Measurements from ENCODE around the gene IL17RB.

The IL17RB gene, protein sequence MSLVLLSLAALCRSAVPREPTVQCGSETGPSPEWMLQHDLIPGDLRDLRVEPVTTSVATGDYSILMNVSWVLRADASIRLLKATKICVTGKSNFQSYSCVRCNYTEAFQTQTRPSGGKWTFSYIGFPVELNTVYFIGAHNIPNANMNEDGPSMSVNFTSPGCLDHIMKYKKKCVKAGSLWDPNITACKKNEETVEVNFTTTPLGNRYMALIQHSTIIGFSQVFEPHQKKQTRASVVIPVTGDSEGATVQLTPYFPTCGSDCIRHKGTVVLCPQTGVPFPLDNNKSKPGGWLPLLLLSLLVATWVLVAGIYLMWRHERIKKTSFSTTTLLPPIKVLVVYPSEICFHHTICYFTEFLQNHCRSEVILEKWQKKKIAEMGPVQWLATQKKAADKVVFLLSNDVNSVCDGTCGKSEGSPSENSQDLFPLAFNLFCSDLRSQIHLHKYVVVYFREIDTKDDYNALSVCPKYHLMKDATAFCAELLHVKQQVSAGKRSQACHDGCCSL

DNA sequence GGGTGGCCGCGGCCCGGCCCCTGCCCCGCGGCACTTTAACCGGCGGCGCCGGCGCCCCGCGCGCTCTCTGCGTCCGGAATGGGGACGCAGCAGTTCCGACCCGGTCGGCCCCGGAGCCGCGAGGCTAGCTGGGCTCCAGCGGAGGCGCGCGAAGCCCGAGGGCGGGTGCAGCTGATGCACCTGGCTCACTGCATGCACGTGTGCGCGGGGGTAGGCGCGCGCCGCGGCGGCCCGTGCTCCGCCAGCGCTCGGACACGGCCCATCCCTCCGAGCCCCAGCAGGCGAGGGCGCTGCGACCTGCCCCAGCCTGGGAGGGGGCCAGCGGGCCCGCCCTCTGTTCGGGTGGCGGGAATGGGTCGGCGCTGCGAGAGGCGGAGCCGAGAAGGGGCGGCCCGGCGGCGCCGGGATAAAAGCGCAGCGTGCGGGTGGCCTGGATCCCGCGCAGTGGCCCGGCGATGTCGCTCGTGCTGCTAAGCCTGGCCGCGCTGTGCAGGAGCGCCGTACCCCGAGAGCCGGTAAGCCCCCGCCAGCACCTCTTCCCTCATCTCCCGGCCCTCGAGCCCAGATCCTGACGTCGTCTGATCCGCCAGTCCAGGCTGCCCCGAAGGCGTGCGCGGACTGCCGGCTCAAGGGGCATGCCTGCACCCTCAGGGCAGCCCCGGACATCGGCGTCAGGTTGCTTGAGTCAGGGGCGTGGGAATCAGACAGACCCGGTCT is at the start of gene IL17RB, which contains the start of gene CHDH:
Gene IL17RB, plus strand, starts transcription at position 435 of the 717 bp plus-strand sequence. Its CDS starts 21 bp downstream, at position 456.
Gene CHDH, minus strand, starts transcription at position 286 of the 717 bp plus-strand sequence. CDS start 22,411 bp downstream, outside the sequence.
- peak; percentile 74 for DNase-seq (ENCODE audit: low spot score)

DNA sequence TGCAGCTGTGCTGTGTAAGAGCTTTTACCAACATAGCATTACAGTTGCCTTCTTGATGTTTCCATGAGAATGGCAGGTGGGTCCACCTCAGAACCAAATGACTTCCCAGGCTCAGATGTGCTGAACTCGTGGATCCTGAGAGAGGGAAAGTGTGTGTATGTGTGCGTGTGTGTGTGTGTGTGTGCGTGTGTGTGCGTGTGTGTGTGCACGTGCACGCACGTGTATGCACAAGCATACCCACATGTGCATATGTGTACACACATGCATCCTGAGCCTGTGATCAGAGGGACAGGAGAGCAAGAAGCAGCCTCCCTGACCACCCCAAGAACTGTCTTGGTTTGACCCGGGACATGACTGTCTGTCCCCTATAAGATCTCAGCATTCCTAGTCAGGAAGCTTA is 48.2 kb upstream of the IL17RB start:
- DNase-seq (ENCODE audit: low spot score) = no peak

DNA sequence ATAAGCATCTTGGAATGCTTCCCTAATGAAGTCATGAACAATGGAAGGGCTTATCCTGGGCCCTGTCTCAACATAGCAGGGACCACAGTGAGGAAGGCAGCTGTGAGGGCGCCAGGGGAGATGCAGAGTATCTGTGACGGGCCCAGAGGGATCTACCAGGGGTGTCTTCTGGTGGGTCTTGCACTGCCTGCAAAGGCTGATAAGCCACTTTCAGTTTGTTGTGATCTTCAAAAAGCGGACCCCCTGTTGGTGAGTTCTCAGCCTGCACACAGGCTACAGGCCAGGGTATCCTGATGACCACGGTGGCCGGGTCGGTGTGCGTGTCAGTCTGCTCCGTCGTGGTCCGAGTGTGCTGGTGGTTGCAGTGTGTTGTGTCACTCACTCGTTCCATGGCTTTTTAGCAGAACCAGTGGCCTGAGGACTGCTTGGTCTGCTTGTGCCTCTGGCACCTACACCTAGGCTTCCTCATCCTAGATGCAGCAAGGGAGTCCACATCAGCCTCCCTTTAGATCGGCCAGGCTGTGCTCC is 47.0 kb upstream of the IL17RB start:
- no peak for DNase-seq (ENCODE audit: low spot score)

DNA sequence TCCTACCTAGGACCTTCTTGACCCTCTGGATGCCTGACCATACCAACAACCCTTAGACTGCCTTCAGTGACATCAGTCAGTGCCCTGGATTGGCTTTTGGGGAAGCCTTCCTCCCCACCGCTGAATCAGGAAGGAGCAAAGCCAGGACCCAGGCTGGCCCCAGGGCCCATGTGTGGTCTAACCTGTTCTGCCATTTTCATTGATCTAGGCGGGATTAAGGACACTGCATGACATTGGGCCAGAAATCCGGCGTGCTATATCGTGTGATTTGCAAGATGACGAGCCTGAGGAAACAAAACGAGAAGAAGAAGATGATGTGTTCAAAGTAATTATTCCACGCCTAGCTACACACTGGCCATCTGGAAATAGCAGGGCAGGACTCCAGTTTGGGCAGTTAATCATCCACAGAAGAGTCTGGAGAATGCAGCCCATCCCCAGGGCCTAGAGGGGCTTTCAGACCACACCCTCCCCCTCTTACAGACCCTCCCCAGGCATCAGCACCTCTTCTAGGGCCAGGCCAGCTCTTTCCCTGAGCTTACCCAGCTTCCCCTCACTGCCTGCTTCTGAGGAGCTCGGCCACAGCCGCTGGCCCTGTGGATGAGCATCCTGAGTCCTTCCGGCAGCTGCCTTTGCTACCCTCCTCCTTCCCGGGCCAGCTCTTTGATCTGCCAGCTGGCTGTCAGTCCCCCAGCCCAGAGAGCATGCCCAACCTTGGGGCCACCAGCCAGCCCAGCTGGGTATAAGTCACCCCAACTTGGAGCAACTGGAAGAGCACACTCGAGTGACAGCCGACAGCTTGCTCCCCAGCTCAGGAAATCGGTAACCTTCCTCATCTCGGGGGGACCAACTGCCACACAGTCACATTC is 46.1 kb upstream of the IL17RB start:
- DNase-seq (ENCODE audit: low spot score) = no peak

DNA sequence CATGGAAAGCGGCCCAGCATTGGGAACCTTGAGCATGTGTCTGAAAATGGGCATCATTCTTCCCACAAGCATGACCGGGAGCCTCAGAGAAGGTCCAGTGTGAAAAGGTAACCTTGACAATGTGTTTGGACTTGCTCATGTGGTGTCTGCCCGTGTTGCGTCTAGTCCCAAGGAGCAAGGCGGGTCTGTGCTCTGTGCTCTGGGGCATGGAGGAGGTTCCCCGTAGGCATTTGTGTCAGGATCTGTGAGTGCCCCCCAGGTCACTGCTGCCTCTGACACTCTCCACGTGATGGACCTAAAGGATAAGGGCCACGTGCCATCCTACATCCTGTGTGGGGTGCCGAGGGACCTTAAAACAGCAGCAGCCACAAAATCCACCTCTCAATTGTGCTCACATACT is 45.0 kb upstream of the IL17RB start:
- no peak for DNase-seq (ENCODE audit: low spot score)

DNA sequence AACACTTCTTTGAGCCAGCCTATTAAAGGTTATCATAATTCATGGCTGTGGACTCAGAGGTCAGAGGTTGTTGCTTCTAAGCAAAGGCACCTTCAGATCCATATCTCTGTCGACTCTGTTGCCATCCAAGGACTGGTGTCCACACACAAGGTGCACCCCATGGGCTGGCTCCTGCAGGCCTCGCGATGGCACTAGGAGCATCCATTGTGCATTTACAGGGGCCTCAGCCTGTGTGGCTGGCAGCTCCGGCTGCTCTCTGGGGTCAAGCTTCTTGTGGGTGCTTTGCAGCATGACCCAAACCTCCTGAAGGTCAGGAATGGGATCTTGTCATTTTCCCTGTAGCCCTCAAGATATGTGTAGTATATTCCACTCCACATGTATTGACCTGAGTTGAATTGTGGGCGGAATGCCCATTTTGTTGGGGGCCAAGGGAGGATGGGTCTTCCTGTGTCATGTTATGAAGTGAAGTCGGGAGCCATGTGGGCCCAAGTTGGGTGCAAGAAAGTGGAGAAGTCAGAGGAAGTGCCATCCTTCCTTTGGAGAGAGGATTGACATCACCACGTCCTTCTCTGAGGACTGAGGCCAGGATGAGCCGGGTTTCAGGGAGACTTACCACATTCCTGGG is 44.0 kb upstream of the IL17RB start:
- DNase-seq (ENCODE audit: low spot score) = no peak

DNA sequence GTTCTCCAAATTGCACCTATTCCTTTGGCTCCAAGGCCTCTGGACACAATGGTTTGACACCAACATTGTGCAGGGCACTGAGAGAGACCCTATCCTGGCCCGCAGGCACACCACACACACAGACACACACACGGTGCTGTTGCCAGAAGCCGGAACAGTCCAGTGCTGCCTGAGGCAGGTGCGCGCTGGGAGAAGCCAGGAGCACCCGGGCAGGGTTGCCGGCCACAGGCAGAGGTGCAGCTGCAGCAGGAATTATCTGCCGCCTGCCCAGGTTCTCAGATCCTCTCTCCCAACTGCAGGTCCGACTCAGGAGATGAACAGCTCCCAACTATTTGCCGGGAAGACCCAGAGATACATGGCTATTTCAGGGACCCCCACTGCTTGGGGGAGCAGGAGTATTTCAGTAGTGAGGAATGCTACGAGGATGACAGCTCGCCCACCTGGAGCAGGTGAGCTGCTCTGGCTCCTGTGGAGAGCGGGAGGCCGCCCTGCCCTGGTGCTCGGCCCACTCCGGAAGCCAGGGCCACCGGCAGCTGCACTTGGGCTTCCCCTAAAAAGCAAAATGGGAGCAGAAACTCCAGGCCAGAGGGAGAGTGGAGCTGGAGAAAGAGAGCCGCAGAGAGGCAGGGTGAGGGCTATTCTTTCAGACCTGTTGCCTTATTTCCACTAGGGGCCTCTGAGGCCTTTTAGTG is 43.1 kb upstream of the IL17RB start:
- no peak for DNase-seq (ENCODE audit: low spot score)

DNA sequence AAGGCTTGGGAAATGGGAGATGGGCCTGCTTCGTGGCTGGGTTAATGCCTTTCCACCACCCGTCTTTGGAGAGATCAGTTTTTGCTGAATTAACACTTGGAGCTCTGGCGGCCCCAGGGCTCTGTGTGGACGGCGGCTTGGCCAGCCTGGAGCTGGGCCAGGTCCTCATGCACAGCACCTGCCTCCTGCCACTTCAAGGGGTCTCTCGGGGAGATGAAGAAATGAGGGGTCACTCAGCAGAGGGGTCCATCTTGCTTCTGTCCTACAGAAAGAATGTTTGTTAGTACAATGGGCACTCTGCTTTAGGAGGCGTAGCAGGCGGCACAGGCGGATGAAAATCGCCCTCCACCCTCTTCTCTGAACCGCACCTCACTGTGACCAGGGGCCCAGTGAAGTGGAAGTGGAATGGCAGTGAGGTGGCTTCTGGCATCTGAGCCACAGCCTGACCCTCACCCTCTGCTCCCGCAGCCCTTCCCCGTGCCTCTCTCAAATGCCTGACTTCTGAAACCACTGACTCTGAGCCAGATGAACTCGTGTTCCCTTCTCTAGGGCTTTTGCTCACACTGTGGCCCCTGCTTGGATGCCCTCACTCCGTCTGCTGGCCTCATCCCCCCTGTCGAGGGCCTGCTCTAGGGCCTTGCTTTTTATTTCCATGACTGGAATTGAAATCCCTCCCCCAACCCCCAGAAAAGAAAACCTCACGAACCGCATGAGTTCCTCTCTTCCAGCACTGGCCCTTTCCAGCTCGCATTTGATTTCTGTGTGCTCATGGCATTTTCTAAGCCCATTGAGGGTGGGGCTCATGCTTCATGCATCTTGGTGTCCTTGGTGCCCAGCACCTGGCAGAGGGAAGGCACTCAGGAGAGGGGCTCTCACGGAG is 42.3 kb upstream of the IL17RB start:
- no peak for DNase-seq (ENCODE audit: low spot score)

DNA sequence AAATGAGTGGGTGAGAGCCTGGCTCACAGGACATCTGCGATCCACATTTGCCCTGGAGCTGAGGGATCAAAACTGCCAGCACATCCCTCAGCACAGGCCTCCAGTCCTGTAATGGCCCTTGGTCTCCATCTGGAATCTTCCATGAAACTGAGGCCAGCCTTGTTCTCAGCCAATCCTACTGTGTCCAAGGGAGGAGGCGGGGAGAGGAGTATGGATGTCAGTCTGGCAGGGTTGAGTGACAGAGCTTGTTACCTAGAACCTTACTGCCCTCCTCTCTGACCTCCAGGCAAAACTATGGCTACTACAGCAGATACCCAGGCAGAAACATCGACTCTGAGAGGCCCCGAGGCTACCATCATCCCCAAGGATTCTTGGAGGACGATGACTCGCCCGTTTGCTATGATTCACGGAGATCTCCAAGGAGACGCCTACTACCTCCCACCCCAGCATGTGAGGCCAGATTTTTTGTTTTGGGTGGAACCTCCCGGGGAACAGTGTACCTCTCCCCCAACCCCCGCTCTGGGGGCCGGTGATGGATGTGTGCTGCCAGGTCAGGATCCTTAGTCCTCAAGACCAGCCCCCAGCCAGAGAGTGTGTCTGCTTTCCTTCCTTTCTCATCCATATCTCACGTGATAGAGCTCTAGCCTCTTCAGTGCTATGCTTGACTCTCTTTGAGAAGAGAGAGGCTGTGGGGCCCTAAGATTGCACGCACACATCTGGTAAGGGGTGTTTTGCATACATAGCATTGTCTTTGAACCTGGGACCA is 41.5 kb upstream of the IL17RB start:
- peak; percentile 92 for DNase-seq (ENCODE audit: low spot score)

DNA sequence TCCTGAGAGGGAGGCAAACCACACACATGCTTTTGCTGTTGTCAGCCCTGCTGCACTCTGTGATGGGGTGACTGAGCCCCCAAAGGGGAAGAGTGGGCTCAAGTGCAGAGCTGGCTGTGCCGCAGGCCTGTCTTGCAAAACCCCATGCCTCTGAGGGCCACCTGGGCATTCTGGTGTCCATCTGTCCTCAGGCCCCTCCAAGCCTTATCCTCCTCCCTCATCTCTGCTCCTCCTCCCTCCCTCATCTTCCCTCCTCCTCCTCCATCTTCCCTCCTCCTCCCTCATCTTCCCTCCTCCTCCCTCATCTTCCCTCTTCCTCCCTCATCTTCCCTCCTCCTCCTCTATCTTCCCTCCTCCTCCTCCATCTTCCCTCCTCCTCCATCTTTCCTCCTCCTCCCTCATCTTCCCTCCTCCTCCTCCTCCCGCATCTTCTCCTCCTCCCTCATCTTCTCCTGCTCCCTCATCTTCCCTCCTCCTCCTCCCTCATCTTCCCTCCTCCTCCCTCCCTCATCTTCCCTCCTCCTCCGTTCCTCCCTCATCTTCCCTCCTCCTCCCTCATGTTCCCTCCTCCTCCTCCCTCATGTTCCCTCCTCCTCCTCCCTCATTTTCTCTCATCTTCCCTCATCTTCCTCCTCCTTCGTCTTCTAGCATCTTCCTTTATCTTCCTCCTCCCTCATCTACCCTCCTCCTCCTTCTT is 40.8 kb upstream of the IL17RB start:
- DNase-seq (ENCODE audit: low spot score) = no peak

DNA sequence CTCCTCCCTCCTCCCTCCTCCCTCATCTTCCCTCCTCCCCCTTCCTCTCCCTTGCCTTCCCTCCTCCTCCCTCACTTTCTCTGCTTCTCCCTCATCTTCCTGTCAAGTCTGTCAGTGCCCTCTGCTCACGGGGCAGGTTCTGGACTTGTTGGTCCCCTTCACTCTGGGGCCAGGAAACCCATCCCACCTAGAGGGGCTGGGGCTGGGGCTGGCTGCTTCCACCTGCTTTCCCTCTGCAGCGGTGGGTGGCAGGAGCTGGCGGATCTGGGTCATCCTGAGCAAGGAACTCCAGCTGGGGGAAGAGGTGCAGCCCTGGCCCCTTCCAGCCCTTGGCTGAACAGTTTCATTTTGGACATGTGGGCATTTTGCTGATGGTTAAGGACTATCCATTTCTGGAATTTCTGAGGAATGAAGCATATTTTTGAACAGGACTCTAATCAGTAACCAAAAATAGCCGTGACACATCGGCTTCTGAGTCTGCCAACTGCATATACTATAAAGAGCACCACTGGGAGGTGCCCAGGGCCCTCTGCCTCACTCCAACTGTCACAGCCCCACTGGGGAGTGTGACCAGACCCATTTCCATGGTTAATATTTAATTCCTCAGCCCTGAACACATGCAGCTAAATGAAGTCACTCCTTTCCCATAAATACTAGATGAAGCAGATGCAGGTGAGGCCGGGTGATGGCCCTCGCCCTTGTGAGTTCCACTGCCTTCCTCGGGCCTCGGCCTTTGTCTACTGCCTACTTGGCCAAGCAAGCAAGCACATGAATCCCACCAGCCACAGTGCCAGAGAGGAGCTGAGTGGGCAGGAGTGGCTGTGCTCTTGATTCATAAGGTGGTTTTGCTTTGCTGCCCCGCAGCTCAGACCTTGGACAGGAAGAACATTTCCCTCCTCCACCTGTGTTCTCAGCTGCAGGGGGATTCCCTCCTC is 39.9 kb upstream of the IL17RB start:
- DNase-seq (ENCODE audit: low spot score) = peak; percentile 88

DNA sequence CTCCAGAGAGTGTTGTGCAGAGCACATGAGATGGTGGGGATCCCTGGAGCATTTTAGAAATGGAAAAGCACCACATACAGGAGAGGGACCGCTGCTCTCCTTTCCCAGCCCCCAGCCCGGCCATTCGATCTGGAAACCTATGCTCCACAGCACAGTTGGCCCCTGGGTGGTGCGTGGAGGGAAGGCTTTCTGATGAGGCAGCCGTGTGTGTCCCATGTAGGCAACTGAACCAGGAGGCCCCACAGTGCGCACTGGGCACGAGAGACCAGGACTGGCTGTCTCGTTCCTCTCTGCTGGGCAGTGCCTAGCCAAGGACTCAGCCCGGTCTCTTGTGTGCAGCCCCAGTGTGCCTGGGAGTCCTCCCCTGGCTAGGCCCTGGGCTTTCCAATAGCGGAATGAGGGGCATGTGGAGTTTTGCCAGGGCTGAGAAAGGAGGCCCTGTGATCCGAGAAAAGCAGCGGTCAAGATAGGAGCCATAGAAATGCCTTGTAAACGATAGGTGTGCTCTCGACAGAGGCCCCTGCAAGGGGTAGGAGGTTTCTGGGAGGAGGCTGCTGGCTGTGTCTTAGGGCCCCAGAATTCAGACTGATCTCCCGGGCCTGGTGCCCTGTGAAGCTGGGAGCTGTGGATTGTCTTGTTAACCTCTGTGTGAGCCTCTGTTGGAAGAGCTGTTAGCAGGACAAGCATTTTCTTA is 39.1 kb upstream of the IL17RB start:
- DNase-seq (ENCODE audit: low spot score) = no peak

DNA sequence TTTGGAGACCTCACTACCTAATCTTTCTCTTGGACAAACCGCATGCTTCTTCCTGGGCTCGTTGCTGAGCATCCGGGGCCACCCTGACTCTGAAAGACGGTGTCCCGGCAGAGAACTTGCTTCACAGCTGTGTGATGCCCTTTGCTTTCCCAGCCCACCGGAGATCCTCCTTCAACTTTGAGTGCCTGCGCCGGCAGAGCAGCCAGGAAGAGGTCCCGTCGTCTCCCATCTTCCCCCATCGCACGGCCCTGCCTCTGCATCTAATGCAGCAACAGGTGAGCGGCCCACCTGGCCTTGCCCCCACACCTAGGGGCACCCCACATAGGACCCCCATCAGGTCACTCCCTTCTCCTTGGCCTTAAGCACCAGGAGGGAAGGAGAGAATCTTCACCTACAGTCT is 37.9 kb upstream of the IL17RB start:
- DNase-seq (ENCODE audit: low spot score) = no peak

DNA sequence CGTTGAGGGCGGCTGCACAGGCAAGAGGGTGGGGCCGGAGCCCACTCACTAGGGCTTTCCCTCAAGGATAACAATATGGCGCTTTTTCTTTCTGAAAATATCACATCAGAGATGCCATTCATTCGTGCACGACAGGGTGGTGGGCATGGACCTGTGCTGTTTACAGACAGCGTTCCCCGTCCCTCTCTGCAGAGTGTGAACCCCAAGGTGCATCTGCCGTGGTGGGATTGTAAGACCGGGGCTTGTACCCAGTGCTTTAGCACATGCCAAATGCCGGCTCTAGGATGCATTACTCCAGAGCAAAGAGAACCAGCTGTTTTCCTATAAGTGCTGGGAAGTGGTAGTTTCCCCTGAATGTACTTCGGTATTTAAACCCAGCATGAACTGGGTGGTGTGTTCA is 37.1 kb upstream of the IL17RB start:
- DNase-seq (ENCODE audit: low spot score) = no peak

DNA sequence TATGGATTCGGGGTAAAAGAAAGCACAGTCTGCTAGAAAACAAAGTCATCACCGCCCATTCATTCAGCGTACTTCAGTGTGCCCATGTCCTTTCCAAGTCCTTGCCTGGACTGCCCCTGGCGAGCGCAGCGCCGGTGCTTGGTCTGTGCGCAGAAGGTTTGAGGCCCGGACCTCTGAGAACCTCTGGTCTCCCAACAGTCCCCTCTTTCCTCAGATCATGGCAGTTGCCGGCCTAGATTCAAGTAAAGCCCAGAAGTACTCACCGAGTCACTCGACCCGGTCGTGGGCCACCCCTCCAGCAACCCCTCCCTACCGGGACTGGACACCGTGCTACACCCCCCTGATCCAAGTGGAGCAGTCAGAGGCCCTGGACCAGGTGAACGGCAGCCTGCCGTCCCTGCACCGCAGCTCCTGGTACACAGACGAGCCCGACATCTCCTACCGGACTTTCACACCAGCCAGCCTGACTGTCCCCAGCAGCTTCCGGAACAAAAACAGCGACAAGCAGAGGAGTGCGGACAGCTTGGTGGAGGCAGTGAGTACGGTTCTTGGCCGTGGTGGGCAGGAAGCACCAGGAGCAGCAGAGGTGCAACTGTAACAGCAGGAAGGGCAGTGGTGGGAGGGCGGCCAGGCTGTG is 36.5 kb upstream of the IL17RB start:
- no peak for DNase-seq (ENCODE audit: low spot score)
